Measurements from ENCODE around the gene FAM20C.

Gene FAM20C

GRCh38 chr7:191981-192649 is at the start of gene FAM20C:
TSS of gene FAM20C (plus strand) at chr7:192571. CDS start at chr7:193200, 629 bp downstream.
- peak; percentile 91 for DNase-seq (ENCODE audit: low spot score)

GRCh38 chr7:143145-143751 is 49.1 kb upstream of the FAM20C start:
- DNase-seq (ENCODE audit: low spot score), result no peak

DNA sequence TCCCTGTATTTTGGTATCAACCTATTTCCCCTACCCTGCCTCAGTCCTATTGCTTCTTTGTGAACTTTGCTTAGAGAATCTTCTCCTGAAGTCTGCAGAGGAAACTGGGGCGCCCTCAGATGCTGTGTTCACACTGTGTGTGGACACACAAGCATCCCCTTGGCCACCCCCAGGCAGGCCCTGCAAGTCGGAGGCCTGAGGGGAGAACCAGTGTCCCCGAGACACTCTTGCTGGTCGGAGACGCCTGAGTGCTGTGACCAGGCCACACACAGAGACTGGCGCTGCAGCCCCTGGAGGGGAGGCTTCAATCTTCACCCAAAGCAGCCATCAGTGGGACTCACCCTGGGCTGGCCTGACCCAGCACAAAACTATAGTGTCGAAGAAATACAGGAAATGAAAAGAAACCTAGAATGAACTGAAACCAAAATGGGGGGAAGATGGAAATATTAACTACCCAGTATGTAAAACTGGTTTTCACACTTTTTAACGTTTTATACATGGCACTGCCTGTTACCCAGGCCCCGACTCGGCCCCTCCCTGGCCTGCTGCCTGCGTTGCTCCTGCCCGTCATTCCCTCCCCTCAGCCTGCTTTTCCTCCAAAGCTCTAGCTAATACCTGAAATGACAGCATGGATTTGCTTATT is 48.4 kb upstream of the FAM20C start:
- no peak for DNase-seq (ENCODE audit: low spot score)

DNA sequence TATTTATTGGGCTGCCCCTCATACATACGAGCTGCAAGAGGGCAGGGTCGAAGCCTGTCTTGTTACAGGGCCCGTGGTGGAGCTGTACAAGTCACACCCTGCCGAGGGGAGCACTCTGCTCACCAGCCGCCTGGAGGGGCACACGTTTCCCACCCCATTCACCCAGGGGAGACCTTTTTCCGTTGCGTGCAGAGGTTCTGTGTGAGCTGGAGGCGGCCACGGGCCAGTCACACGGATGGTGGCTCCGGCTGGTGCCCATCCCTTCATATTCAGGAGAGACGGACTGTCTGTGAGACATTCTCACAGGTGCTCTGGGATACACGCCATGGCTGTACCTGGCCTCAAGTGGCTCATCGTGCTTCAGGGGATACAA is 47.9 kb upstream of the FAM20C start:
- no peak for DNase-seq (ENCODE audit: low spot score)

DNA sequence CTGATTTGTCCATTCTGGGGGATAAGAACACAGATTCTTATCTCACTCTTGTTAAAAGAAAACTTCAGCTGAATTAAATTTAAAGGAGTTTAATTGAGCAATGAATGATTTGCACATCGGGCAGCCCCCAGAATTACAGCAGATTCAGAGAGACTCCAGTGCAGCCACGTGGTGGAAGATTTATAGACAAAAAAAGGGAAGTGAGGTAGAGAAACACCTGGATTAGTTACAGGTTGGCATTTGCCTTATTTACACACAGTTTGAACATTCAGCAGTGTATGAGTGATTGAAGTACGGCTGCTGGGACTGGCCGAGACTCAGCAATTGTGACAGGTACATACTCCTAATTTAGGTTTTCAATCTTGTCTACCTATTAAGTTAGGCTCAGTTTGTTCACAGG is 46.5 kb upstream of the FAM20C start:
- DNase-seq (ENCODE audit: low spot score), result no peak

DNA sequence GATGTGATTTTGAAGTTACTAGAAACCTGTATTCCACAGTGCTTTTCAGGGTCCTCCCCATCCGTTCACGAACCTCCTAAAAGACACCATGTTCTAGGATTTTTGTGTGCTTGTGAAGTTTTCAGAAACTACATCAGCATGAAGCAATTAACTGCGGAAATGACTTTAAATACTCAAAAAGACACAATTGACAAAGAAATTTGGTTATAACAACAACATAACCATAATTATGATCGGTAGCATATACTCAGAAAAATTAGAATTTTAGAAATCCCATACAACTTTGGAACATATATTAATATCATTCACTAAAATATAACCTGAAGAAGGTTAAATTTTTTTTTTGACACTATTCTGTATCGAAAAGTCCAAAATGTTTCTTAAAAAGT is 43.8 kb upstream of the FAM20C start:
- DNase-seq (ENCODE audit: low spot score), result no peak

DNA sequence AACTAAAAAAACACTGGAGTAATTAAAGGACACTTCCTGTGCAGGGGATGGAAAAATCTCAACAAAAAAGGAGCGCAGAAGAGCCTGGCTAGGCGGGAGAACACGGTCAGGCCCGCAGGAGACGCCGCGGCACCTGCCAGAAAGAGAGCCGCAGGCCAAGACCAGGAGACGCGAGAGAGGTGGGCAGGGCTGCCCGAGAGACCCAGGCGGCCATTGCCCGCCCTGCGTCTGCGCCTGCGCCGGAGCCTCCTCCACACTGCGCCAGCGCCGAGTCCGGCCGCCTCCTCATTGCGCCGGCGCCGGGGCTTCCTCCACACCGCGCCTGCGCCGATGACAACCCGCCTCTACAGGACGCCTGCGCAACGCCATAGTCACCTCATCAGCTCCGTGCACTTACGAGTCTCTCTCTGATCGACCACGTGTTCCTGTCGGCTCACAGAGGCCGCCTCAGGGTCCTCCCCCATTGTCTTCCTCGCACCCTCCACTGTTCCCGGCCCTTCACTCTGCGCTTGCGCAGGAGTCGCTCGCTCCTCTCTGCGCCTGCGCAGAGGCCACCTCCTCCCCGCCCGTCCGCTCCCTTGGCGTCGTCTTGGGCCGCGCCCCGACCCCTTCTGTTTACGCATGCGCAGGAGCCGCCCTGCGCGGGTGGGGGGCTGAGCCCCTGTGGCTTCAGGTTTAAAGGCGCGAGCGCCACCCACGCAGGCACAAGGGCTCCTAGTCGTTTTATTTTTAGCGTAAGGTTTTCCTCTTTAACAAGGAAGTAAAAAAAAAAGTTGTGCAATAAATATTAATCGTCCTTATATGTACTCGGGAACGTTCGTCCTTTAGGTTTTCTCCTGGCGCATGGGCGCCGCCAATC is 43.2 kb upstream of the FAM20C start:
- DNase-seq (ENCODE audit: low spot score), result peak; percentile 99

GRCh38 chr7:149791-150636 is 42.4 kb upstream of the FAM20C start:
- no peak for DNase-seq (ENCODE audit: low spot score)

DNA sequence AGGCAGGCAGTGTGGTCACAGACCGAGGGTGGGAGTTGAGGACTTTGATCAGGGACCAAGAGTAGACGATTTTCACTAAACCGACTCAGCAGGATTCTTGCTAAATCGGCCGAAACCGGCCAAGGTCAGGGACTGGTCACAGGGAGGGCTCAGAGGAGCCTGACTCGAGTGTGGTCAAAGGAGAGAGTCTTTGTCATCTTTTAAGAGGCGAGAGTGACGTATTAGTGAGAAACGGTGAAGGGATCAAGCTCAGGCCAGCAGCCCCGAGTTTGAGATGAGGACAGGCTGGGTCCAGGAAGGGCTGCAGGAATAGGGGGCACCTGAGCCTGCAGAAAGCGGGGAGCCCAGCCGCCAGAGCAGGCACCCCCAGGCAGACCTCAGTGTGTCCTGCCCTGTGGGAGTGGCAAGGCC is 41.6 kb upstream of the FAM20C start:
- DNase-seq (ENCODE audit: low spot score), result no peak

- no peak for DNase-seq (ENCODE audit: low spot score)
These were observed 40.9 kb upstream of the FAM20C start for GRCh38 chr7:151346-152050.

DNA sequence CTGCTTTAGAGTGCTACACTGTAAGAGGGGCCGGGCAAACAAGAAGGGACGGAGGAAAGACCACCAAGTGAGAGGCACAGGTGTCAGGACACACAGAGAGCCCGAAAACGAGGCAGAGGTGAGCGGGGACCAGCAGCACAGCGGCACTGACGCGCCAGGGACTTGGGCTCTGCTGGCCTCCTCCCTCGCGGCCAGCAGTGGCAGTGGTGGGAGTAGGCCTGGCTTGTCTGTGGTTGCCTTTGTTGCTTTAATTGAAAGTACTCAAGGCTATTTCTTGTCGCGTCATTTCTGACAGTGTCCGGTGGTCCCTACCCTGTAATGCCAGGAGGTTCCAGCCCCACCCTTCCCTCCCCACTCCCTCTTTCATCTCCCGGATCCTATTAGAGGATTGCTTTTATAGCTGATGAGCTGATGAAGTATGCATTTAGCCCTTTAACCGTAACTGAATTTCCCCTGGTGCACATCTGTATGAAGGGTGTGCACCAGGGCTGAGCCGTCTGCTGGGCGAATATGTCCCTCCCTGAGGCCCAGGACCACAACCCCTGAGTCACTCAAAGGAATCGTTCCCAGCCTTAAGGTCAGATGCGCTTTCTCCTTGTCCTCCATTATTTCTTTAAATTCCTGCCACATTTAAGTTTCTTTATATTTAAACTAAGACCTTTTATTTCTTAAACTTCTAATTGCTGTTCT is 39.5 kb upstream of the FAM20C start:
- no peak for DNase-seq (ENCODE audit: low spot score)

- no peak for DNase-seq (ENCODE audit: low spot score)
These were observed 38.8 kb upstream of the FAM20C start for GRCh38 chr7:153604-154003.

- DNase-seq (ENCODE audit: low spot score), result peak; percentile 67
These were observed 38.1 kb upstream of the FAM20C start for GRCh38 chr7:154096-154799.

GRCh38 chr7:155469-155900 is 36.9 kb upstream of the FAM20C start:
- DNase-seq (ENCODE audit: low spot score), result no peak

DNA sequence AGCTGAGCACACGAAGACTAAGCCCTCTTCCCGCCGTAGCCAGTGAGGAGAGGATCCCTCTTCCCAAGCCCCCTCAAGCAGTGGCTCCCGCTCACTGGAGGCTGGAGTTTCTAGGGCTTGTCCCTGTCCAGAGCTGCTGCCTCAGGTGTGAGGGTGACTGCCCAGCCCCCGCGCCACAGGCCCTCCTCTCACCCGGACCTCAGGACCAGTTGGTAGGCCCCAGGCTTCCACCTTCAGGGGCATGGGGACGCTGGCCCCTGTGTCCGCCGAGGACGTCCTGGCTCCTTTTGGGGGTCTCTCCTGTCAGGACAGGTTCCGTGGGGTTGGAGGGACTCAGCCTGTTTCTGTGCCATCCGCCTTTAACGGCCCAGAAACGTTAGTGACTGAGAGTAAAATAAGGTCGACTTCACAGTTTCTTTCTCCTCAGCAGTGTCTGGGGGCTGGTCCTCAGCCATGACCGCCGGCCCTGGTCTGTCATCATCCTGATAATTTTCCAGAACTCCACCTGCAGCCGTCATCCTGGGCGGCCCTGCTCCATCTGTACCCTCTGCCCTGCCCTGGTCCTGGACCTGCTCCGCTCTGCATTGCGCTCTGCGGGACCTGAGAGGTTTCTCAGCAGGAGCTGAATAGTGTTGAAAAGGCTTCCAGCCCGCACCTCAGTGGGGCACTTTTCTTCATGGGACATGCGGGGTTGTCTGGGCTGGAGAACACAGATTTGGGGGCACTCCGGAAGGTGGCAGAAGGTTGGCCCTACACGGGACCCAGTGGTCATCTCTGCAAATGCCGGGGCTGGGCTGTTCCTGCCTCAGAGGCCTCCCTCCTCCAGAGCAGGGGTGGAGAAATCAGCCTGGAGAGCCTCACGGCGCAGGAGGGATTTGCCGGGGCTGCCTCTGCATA is 36.0 kb upstream of the FAM20C start:
- no peak for DNase-seq (ENCODE audit: low spot score)

GRCh38 chr7:157008-157310 is 35.4 kb upstream of the FAM20C start:
- DNase-seq (ENCODE audit: low spot score), result no peak

DNA sequence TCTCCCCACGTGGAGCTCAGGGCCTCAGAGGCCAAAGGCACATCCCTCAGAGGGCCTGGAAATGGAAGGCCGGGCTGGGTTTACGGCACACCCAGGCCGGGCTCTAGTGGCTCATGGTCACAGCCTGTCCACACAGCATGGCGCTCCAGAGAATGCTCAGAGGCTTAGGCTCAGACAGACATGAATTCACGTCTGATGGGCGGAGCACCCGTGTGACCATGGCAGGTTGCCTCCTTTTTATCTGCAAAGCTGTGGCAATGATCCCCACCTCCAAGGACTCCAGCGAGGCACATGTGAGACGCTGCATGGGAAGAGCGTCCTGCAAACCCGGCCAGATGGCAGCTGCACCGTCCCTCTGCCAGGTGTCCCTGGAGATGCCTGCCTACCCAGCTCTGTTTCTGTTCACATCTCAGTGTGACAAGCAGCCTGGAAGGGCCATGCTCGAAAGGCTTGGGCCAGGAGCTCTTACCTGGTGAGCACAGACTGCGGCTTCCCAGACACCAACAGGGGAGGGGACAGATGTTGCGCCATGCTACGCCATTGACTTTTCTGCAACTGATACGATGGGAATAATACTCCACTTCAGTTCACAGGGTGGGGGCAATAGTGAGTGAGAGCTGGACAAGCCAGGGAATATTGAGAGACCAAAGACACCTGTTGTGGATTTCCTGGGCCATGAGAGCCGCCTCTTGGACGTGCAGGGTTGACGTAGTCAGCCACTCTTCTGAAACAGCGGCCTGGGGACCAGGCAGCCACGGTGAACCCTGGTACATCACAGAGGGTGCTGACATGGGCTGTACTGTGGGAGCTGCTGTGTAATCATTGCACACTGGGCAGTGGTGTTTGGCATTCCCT is 34.4 kb upstream of the FAM20C start:
- no peak for DNase-seq (ENCODE audit: low spot score)

- no peak for DNase-seq (ENCODE audit: low spot score)
These were observed 33.6 kb upstream of the FAM20C start for GRCh38 chr7:158771-159170.
